Caco-2 (cell line): ENCODE measurements around the gene NCK1. TPM values are rescaled to one million over a fixed set of nuclear protein-coding genes. Genes with fewer than 3 reads are reported as not detected.
"Not testable (repeated sequence)": the region's sequence is repeated elsewhere in the genome, so short reads cannot be mapped to it uniquely, and the experiment has no call there.

Experiments
- BruUV-seq: library from RNA; stranded (reverse); fragments of 400-500 nt; replicated peaks from 2 replicates; lab custom pipeline; 2021; lab: Mats Ljungman, UMichigan
- CTCF ChIA-PET: fragments of 300-600 bp; sonication (Branson Sonifier 250); formaldehyde crosslinking; loops from one replicate; lab custom pipeline; 2022; ENCODE audit warnings: antibody characterized with exemption; lab: Charles Lee
- POLR2A ChIA-PET: fragments of 300-600 bp; sonication (Branson Sonifier 250); formaldehyde crosslinking; loops from one replicate; lab custom pipeline; 2022; ENCODE audit warnings: antibody characterized with exemption; lab: Charles Lee
- DNase-seq, 2 experiments: peaks; one replicate each; pipeline versions ENCODE4 v3.0.0 to v3.0.0-alpha.2; 2020 to 2022
- H3K27me3 ChIP-seq: replicated peaks from 2 replicates; pipeline ENCODE4 v1.6.0; 2011; ENCODE audit warnings: low read length; ENCODE audit not compliant: control insufficient read depth, insufficient read depth
- H3K36me3 ChIP-seq: 2 replicates; pipeline ENCODE4 v1.5.1; 2011; ENCODE audit warnings: low read length; ENCODE audit not compliant: control insufficient read depth, insufficient read depth
- H3K4me1 ChIP-seq: fragments of 250-450 bp; sonication (Bioruptor Pico); 2 replicates; pipeline ENCODE4 v1.5.1; 2020; ENCODE audit warnings: mild to moderate bottlenecking
- H3K4me3 ChIP-seq: 2 replicates; pipeline ENCODE4 v1.5.1; 2011; ENCODE audit warnings: low read depth, mild to moderate bottlenecking, control low read depth, low read length
- H3K9me3 ChIP-seq: fragments of 250-450 bp; sonication (Bioruptor Pico); 2 replicates; pipeline ENCODE4 v1.5.1; 2020; ENCODE audit warnings: mild to moderate bottlenecking, moderate library complexity
- H3K27ac Mint-ChIP-seq: one replicate; pipeline ENCODE4 v1.8.0; 2022; ENCODE audit warnings: mixed read lengths; ENCODE audit not compliant: unreplicated experiment
- H3K27me3 Mint-ChIP-seq: one replicate; pipeline ENCODE4 v1.8.0; 2022; ENCODE audit warnings: mixed read lengths; ENCODE audit not compliant: insufficient read depth, unreplicated experiment
- H3K36me3 Mint-ChIP-seq: one replicate; pipeline ENCODE4 v1.8.0; 2022; ENCODE audit warnings: mild to moderate bottlenecking, mixed read lengths; ENCODE audit not compliant: insufficient read depth, unreplicated experiment
- H3K4me1 Mint-ChIP-seq: one replicate; pipeline ENCODE4 v1.8.0; 2022; ENCODE audit warnings: low read depth, mixed read lengths; ENCODE audit not compliant: unreplicated experiment
- H3K4me3 Mint-ChIP-seq: one replicate; pipeline ENCODE4 v1.8.0; 2022; ENCODE audit warnings: mild to moderate bottlenecking, moderate library complexity, mixed read lengths; ENCODE audit not compliant: unreplicated experiment
- H3K9me3 Mint-ChIP-seq: one replicate; pipeline ENCODE4 v1.8.0; 2022; ENCODE audit warnings: mixed read lengths; ENCODE audit not compliant: unreplicated experiment
- intact Hi-C: fragments of 100-400 bp; cut with micrococcal nuclease; formaldehyde crosslinking; loops from one replicate; pipeline ENCODE4 v1.10.0; 2022; ENCODE audit not compliant: unreplicated experiment
- total RNA-seq: library from RNA; stranded (reverse); gene quantifications from 2 replicates; pipeline ENCODE4 v1.2.3, GENCODE V29; 2022
- TF ChIP-seq, protein P1 (sequence below), 2 experiments: fragments of 200-600 bp in 1 of 2; IDR thresholded peaks; 1 replicate in 1 of 2; 2 replicates in 1 of 2; pipeline versions ENCODE4 v1.5.1 to v1.8.0; 2011 to 2022; ENCODE audit warnings: antibody characterized with exemption in 1 of 2, control low read depth in 1 of 2, inconsistent platforms in 1 of 2, low read depth in 1 of 2, low read length in 1 of 2, mild to moderate bottlenecking in 1 of 2, moderate library complexity in 1 of 2; ENCODE audit not compliant: insufficient read depth in 1 of 2, severe bottlenecking in 1 of 2, unreplicated experiment in 1 of 2

The NCK1 gene
- total RNA-seq, 1 experiment from 2014 or later, result 37.3 TPM

DNA sequence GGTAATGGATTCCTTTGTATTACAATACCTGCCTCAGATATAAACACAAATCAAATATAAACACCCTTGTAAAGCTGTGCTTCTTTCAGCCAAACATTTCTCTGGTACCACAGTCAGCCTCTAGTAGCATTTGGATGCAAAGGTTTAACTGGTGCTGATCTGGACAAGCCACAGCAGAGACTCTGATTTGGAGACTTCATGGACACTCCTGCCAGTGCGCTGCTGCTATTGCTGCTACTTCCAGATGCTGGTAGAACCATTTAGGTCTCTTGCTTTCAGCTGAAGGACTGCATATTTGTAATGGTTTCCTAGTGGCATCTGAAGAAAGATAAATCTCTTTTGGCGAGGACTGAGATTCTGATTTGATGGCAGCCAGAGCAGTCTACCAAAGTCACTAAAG is 36.9 kb downstream of the NCK1 start:
- Mint-ChIP-seq H3K27ac (peak overlapping the region; percentile 49), H3K27me3 (no peaks in the 10 kb centered on the region), H3K4me1 (peaks cover 28% of the 10 kb centered on the region), H3K9me3 (peaks cover 35% of the 10 kb centered on the region), H3K4me3 (no peak overlapping the region), H3K36me3 (peaks cover 24% of the 10 kb centered on the region)
- Histone ChIP-seq H3K4me1 (peaks cover 37% of the 10 kb centered on the region), H3K4me3 (no peak overlapping the region), H3K27me3 (no peaks in the 10 kb centered on the region), H3K9me3 (peaks cover 19% of the 10 kb centered on the region), H3K36me3 (no peaks in the 10 kb centered on the region)
- ChIA-PET POLR2A (interaction anchor here (0.6 kb wide), 1 partner anchor 37 kb away, joined by 4 read pairs; the partner anchor contains the start of gene NCK1), CTCF (no interaction called here)
- BruUV-seq, result no TSS peak
- TF ChIP-seq, protein P1, sequence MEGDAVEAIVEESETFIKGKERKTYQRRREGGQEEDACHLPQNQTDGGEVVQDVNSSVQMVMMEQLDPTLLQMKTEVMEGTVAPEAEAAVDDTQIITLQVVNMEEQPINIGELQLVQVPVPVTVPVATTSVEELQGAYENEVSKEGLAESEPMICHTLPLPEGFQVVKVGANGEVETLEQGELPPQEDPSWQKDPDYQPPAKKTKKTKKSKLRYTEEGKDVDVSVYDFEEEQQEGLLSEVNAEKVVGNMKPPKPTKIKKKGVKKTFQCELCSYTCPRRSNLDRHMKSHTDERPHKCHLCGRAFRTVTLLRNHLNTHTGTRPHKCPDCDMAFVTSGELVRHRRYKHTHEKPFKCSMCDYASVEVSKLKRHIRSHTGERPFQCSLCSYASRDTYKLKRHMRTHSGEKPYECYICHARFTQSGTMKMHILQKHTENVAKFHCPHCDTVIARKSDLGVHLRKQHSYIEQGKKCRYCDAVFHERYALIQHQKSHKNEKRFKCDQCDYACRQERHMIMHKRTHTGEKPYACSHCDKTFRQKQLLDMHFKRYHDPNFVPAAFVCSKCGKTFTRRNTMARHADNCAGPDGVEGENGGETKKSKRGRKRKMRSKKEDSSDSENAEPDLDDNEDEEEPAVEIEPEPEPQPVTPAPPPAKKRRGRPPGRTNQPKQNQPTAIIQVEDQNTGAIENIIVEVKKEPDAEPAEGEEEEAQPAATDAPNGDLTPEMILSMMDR (IDR thresholded peaks at IDR 0.05; ENCODE audit: insufficient read depth in 1 of 2, low read depth in 1 of 2, low read length in 1 of 2, severe bottlenecking in 1 of 2, unreplicated experiment in 1 of 2), result no peak
- intact Hi-C loops, result no loop called here
- DNase-seq, result no peak

DNA sequence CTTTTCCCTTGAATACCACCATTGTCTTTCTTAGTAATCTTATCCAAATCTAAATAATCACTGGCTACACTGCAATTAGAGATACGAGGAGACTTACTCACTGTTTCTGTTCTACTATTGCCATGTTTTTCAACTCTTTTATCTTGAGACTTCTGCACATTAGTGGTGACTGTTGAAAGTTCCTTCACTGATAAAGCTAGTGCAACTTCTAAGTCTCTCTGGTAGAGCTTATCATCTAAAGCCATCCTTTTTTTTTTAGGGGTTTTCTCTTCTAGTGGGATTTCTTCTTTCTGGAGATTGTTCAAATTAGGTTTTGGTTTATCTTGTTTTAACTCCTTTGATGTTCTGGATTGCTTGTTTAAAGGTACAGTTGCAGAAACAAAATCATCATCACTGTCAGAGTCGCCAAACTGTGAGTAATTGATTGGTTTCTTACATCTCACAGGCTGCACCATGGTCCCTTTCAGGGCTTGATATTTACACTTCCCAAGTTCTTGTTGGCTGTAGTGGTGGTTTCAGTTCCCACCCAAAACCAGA is 37.7 kb downstream of the NCK1 start:
- Mint-ChIP-seq H3K4me3 (peak overlapping the region; percentile 9), H3K27me3 (no peaks in the 10 kb centered on the region), H3K9me3 (peaks cover 37% of the 10 kb centered on the region), H3K4me1 (peaks cover 24% of the 10 kb centered on the region), H3K36me3 (peaks cover 26% of the 10 kb centered on the region), H3K27ac (peak overlapping the region; percentile 49)
- DNase-seq, result peak; percentile 32 to 38
- Histone ChIP-seq H3K4me3 (no peak overlapping the region), H3K36me3 (no peaks in the 10 kb centered on the region), H3K9me3 (peaks cover 26% of the 10 kb centered on the region), H3K4me1 (peaks cover 32% of the 10 kb centered on the region), H3K27me3 (no peaks in the 10 kb centered on the region)
- ChIA-PET POLR2A (interaction anchor here (0.6 kb wide), 1 partner anchor 38 kb away, joined by 4 read pairs; the partner anchor contains the start of gene NCK1), CTCF (no interaction called here)
- no TSS peak for BruUV-seq
- TF ChIP-seq, protein P1 (IDR thresholded peaks at IDR 0.05; ENCODE audit: insufficient read depth in 1 of 2, low read depth in 1 of 2, low read length in 1 of 2, severe bottlenecking in 1 of 2, unreplicated experiment in 1 of 2), result no peak
- intact Hi-C loops, result no loop called here

DNA sequence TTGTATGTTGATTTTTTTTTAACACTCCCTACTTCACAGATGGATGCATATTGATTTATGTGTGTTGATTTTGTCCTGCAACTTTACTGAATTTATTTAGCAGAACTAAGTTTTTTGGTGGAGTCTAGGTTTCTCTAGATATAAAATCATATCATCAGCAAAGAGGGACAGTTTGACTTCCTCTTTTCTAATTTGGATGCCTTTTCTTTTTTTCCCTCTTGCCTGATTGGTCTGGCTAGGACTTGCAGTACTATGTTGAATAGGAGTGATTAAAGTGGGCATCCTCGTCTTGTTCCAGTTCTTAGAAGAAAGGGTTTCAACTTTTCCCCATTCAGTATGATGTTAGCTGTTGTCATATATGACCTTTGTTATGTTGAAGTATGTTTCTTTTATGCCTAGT is 38.7 kb downstream of the NCK1 start:
- Histone ChIP-seq H3K9me3 (peaks cover 26% of the 10 kb centered on the region), H3K4me1 (peaks cover 32% of the 10 kb centered on the region)
- H3K27me3 ChIP-seq, H3K36me3 ChIP-seq, H3K27ac Mint-ChIP-seq, H3K4me3 Mint-ChIP-seq, H3K27me3 Mint-ChIP-seq, DNase-seq, BruUV-seq, intact Hi-C loops, CTCF ChIA-PET, POLR2A ChIA-PET, H3K4me3 ChIP-seq: not testable (repeated sequence)
- Mint-ChIP-seq H3K9me3 (peaks cover 37% of the 10 kb centered on the region), H3K4me1 (peaks cover 24% of the 10 kb centered on the region), H3K36me3 (peaks cover 36% of the 10 kb centered on the region)
